Gastroesophageal sphincter (tissue), 4 donors: ENCODE results near the gene VPS41. TPM values are rescaled to one million over a fixed set of nuclear protein-coding genes. Genes with fewer than 3 reads are reported as not detected.

ENCODE experiments used
- ATAC-seq: fragments of 150-250 bp; one replicate; pipeline ENCODE4 v1.9.1; 2016; ENCODE audit warnings: mild to moderate bottlenecking, moderate library complexity
- H3K27ac ChIP-seq, 4 donors: fragments of 200-600 bp; sonication (generic) in 3 of 4; 1 replicate in 3 of 4; 2 replicates in 1 of 4; pipeline ENCODE4 v1.5.1; 2016 to 2019
- H3K27me3 ChIP-seq: fragments of 200-600 bp; sonication (generic); one replicate; pipeline ENCODE4 v1.5.1; 2019
- H3K36me3 ChIP-seq, 2 donors: fragments of 200-600 bp; sonication (generic); one replicate each; pipeline ENCODE4 v1.5.1; 2019; ENCODE audit warnings: control low read depth in 1 of 2
- H3K4me1 ChIP-seq, 3 donors: fragments of 200-600 bp; sonication (generic); 1 replicate in 2 of 3; 2 replicates in 1 of 3; pipeline ENCODE4 v1.5.1; 2016 to 2019; ENCODE audit warnings: control low read depth in 2 of 3
- H3K4me3 ChIP-seq, 2 donors: fragments of 200-600 bp; sonication (generic); one replicate each; pipeline ENCODE4 v1.5.1; 2019; ENCODE audit warnings: mild to moderate bottlenecking in 1 of 2, moderate library complexity in 1 of 2
- H3K9me3 ChIP-seq, 3 donors: fragments of 200-600 bp; sonication (generic); one replicate each; pipeline ENCODE4 v1.5.1; 2017 to 2019; ENCODE audit warnings: control low read depth in 2 of 3
- CTCF ChIP-seq, 4 experiments: fragments of 200-600 bp in 2 of 4; fragments of 450-650 bp in 2 of 4; sonication (generic) in 1 of 4; IDR thresholded peaks; one replicate each; pipeline ENCODE4 v1.5.1; 2017 to 2019; ENCODE audit warnings: antibody characterized with exemption in 4 of 4, mild to moderate bottlenecking in 2 of 4, moderate library complexity in 2 of 4
- EP300 ChIP-seq: sonication (generic); formaldehyde crosslinking; IDR thresholded peaks from one replicate; pipeline ENCODE4 v1.6.1; 2017; ENCODE audit warnings: antibody characterized with exemption, mild to moderate bottlenecking
- POLR2A ChIP-seq, 2 donors: fragments of 450-650 bp; IDR thresholded peaks; one replicate each; pipeline ENCODE4 v1.6.1; 2017; ENCODE audit warnings: antibody characterized with exemption in 2 of 2, mild to moderate bottlenecking in 2 of 2, moderate library complexity in 1 of 2
- POLR2AphosphoS5 ChIP-seq: sonication (generic); formaldehyde crosslinking; IDR thresholded peaks from one replicate; pipeline ENCODE4 v1.6.1; 2017; ENCODE audit warnings: antibody characterized with exemption
- WGBS, 2 donors: methylation state at CpG; one replicate each; pipeline ENCODE4 v1.1.5; 2018; ENCODE audit warnings: low coverage in 1 of 2; 5-methylcytosine and 5-hydroxymethylcytosine counted together
- total RNA-seq, 4 donors: library from RNA; depleted of rRNA; stranded (reverse); fragments of >200 nt; gene quantifications; one replicate each; pipeline ENCODE4 v1.1.0, GENCODE V29; 2016

The VPS41 gene
- total RNA-seq, 4 donors from 2014 or later: 33.7 to 71.8 (median 44.3) TPM

DNA sequence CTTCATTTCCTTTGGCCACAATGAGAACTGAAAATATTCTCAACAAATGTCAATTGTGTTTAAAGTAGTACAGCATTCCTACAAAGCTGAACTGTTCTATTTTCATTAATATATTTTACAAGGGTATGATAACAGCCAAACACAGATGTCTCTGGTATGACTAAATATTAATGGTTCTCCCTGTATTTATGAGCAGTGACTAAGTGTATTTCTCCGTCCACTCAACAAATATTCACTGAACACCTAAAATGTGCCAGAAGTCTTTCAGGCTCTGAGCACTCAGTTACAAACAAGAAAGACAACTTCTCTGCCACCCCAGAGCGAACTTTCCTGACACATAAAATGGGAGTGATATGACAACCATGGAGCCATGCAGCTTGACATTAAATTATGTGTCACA is 135.6 kb downstream of the VPS41 start:
- Histone ChIP-seq H3K4me1 (no peaks in the 10 kb centered on the region), H3K27me3 (no peaks in the 10 kb centered on the region), H3K36me3 (peaks cover 0 to 79% of the 10 kb centered on the region in 2 donors), H3K4me3 (no peak overlapping the region), H3K27ac (no peak overlapping the region), H3K9me3 (no peaks in the 10 kb centered on the region)
- TF ChIP-seq POLR2A (IDR thresholded peaks at IDR 0.05): no peak
- TF ChIP-seq POLR2AphosphoS5: no peak
- TF ChIP-seq EP300: no peak
- TF ChIP-seq CTCF (IDR thresholded peaks at IDR 0.05): no peak
- 53% methylated on average over 2 of the region's 2 CpGs; no CpG with 5 or more reads in 1 of the 2 donors for WGBS, 2 donors
- ATAC-seq: no peak

GRCh38 chr7:38760226-38760625 is 148.8 kb downstream of the VPS41 start:
- WGBS, 2 donors: 86 to 96% methylated on average over 2 of the region's 2 CpGs
- Histone ChIP-seq H3K27ac (no peak overlapping the region), H3K9me3 (no peaks in the 10 kb centered on the region), H3K4me3 (no peak overlapping the region), H3K27me3 (no peaks in the 10 kb centered on the region), H3K36me3 (peaks cover 4 to 72% of the 10 kb centered on the region in 2 donors), H3K4me1 (no peaks in the 10 kb centered on the region)
- no peak for TF ChIP-seq POLR2A (IDR thresholded peaks at IDR 0.05)
- no peak for TF ChIP-seq EP300
- no peak for TF ChIP-seq POLR2AphosphoS5
- no peak for TF ChIP-seq CTCF (IDR thresholded peaks at IDR 0.05)
- no peak for ATAC-seq

DNA sequence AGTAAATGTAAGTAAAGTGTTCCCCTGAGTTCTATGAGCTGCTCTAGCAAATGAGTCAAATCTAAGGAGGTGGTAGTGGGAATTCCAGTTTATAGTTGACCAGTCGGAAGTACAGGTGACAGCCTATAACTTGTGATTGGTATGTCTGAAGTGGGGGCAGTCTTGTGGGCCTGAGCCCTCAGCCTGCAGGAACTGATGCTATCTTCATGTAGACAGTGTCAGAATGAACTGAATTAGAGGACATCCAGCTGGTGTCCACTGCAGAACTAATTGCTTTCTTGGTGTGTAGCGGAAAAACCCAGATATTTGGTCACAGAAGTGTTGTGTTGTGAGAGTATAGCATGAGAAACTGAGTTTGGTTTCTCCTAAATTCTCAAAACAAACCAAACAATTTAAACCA is 150.0 kb downstream of the VPS41 start:
- no peak overlapping the region for H3K4me3 ChIP-seq
- ATAC-seq: no peak
- WGBS, 2 donors: 90 to 100% methylated on average over 2 of the region's 2 CpGs
- H3K9me3 ChIP-seq: no peaks in the 10 kb centered on the region
- H3K36me3 ChIP-seq: peaks cover 4 to 74% of the 10 kb centered on the region in 2 donors
- TF ChIP-seq POLR2AphosphoS5: no peak
- TF ChIP-seq EP300: no peak
- no peak for TF ChIP-seq POLR2A (IDR thresholded peaks at IDR 0.05)
- no peak for TF ChIP-seq CTCF (IDR thresholded peaks at IDR 0.05)
- H3K27ac ChIP-seq: no peak overlapping the region
- H3K4me1 ChIP-seq: no peaks in the 10 kb centered on the region
- no peaks in the 10 kb centered on the region for H3K27me3 ChIP-seq

DNA sequence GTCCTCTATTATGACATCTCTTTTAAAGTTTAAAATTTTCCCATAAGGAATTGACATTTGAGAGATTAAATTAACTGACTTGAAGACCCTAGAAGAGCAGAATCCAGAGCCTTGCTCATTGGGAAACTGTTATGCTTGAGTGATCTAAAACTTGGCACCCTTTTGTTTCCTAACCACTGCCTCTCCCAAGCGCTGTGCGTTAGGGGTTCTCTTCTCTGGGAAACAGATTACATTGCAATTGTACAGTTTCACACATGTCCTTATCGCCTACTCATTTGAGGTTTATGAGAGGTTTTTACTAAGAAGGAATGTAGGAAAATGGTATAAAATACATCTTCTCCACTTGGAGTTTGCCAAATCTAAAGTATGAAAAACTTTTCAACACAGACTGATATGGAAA is 151.1 kb downstream of the VPS41 start:
- H3K27ac ChIP-seq: no peak overlapping the region
- no peak for ATAC-seq
- no peak overlapping the region for H3K4me3 ChIP-seq
- no peaks in the 10 kb centered on the region for H3K4me1 ChIP-seq
- no peak for TF ChIP-seq CTCF (IDR thresholded peaks at IDR 0.05)
- TF ChIP-seq POLR2A (IDR thresholded peaks at IDR 0.05): no peak
- TF ChIP-seq POLR2AphosphoS5: no peak
- H3K36me3 ChIP-seq: peaks cover 4 to 74% of the 10 kb centered on the region in 2 donors
- no peaks in the 10 kb centered on the region for H3K27me3 ChIP-seq
- no peaks in the 10 kb centered on the region for H3K9me3 ChIP-seq
- WGBS, 2 donors: 79 to 90% methylated on average over 3 of the region's 3 CpGs

DNA sequence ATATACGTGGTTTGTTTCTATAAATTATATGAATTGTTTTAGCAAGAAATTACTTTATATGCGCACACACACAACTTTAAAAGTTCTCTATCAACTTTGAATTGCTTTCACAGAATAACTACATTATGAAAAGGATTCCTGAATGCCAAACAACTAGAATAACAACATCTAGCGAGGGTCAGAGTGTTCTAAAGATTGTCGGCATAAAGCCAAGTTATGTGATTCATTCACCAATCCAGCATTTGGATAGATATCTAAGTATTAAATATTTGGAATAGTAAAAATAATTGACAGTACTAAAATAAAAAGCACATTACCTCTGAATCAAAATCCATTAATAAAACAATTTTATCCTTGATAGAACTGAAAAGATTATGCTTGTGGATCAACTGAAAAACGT is 152.5 kb downstream of the VPS41 start:
- 69% methylated on average over 5 of the region's 5 CpGs for WGBS, 2 donors
- ATAC-seq: no peak
- H3K9me3 ChIP-seq: no peaks in the 10 kb centered on the region
- H3K36me3 ChIP-seq: peaks cover 4 to 78% of the 10 kb centered on the region in 2 donors
- no peak overlapping the region for H3K4me3 ChIP-seq
- no peaks in the 10 kb centered on the region for H3K27me3 ChIP-seq
- H3K4me1 ChIP-seq: no peaks in the 10 kb centered on the region
- H3K27ac ChIP-seq: no peak overlapping the region
- TF ChIP-seq POLR2A (IDR thresholded peaks at IDR 0.05) (no peak), POLR2AphosphoS5 (no peak), EP300 (no peak), CTCF (IDR thresholded peaks at IDR 0.05) (no peak)
